ENCODE data around the gene ACY1. TPM values are rescaled to one million over a fixed set of nuclear protein-coding genes. Genes with fewer than 3 reads are reported as not detected.

Gene ACY1
- polyA plus RNA-seq, 1 of the 3 experiments (the other 2 are of a cell fraction), result 93.0 TPM

- peak; percentile 62 for TF ChIP-seq CHD2 (IDR thresholded peaks at IDR 0.05; ENCODE audit: low read length, partially characterized antibody)
- TF ChIP-seq EP300 (IDR thresholded peaks at IDR 0.05; ENCODE audit: borderline replicate concordance in 1 of 2, low read depth in 1 of 2, low read length in 1 of 2), result peak in 1 of 2 experiments; percentile 77; a peak in 2 of 4 replicates
- peak; percentile 13; the same call in 1 of the 2 replicates for TF ChIP-seq RCOR1 (IDR thresholded peaks at IDR 0.05; ENCODE audit: low read length)
- no peak for TF ChIP-seq MEF2A (IDR thresholded peaks at IDR 0.05; ENCODE audit: borderline replicate concordance, low read depth)
- peak; percentile 19; the same call in 1 of the 2 replicates for TF ChIP-seq GATA2 (CRISPR knock-in tag; IDR thresholded peaks at IDR 0.05)
- TF ChIP-seq FOXJ3 (CRISPR knock-in tag; IDR thresholded peaks at IDR 0.05), result peak; percentile 87; the same call in 1 of the 2 replicates
These were observed 42.1 kb downstream of the ACY1 start (continued) for GRCh38 chr3:52025453-52025852.

- H3K4me3 ChIP-seq (ENCODE audit: low read depth in 2 of 2, low read length in 1 of 2), result no peak overlapping the region
- H3K4me1 ChIP-seq (ENCODE audit: control insufficient read depth in 1 of 2, insufficient read depth in 2 of 2, low read depth in 1 of 2, low read length in 1 of 2), result peaks cover 20 to 83% of the 10 kb centered on the region in 2 experiments; a peak in 2 of 4 replicates
- H3K9me3 ChIP-seq, result no peaks in the 10 kb centered on the region
- POLR2A ChIA-PET, result interaction anchor here (0.8 to 9.4 kb wide), 8 partner anchors 11 to 215 kb away, joined by 3 to 218 read pairs (median 7); partner anchors contain the start of gene DUSP7
- CTCF ChIA-PET, result interaction anchor here (0.7 to 9.8 kb wide), 7 partner anchors 11 to 215 kb away, joined by 3 to 205 read pairs (median 3); partner anchors contain the start of gene DUSP7
- no peak overlapping the region for H3K4me2 ChIP-seq
- no peak for DNase-seq
- no peaks in the 10 kb centered on the region for H4K20me1 ChIP-seq (ENCODE audit: insufficient read depth)
- no peaks in the 10 kb centered on the region for H3K27me3 ChIP-seq (ENCODE audit: insufficient read depth)
- H3K9ac ChIP-seq, result no peak overlapping the region
- H3K27ac ChIP-seq (ENCODE audit: low read depth in 2 of 2, low read length in 1 of 2), result peak overlapping the region in 1 of 2 experiments; percentile 88; a peak in 2 of 4 replicates
- H3K9me2 ChIP-seq, result no peaks in the 10 kb centered on the region
- TF ChIP-seq EP300 (IDR thresholded peaks at IDR 0.05; ENCODE audit: borderline replicate concordance in 1 of 2, low read depth in 1 of 2, low read length in 1 of 2), result peak in 1 of 2 experiments; percentile 28; a peak in 1 of 4 replicates
- no peak for TF ChIP-seq CTCF (IDR thresholded peaks at IDR 0.05)
- H2AFZ ChIP-seq (ENCODE audit: low read depth), result no peak overlapping the region
- H3K36me3 ChIP-seq (replicated peaks in 1 of 2; ENCODE audit: control insufficient read depth in 1 of 2, insufficient read depth in 2 of 2, low read length in 1 of 2), result no peaks in the 10 kb centered on the region
- no peaks in the 10 kb centered on the region for H3K79me2 ChIP-seq (ENCODE audit: insufficient read depth)
- 63% methylated on average over 4 of the region's 4 CpGs for WGBS (ENCODE audit: low lambda C conversion rate)
- H3F3A ChIP-seq (replicated peaks; ENCODE audit: insufficient read depth), result peaks cover 3% of the 10 kb centered on the region
These were observed 42.7 kb downstream of the ACY1 start for GRCh38 chr3:52026041-52026440.

- CTCF ChIA-PET, result interaction anchor here (0.7 to 9.8 kb wide), 12 partner anchors 10 to 116 kb away, joined by 3 to 205 read pairs (median 6); partner anchors contain the start of gene DUSP7
- DNase-seq, result peak; percentile 85
These were observed 45.2 kb downstream of the ACY1 start for GRCh38 chr3:52028572-52028971.

More at GRCh38 chr3:52028572-52028971, 45.2 kb downstream of the ACY1 start:
- Histone ChIP-seq H3K27me3 (ENCODE audit: insufficient read depth) (no peaks in the 10 kb centered on the region), H3K9ac (no peak overlapping the region), H3F3A (replicated peaks; ENCODE audit: insufficient read depth) (no peaks in the 10 kb centered on the region), H2AFZ (ENCODE audit: low read depth) (no peak overlapping the region), H3K4me2 (no peak overlapping the region), H3K79me2 (ENCODE audit: insufficient read depth) (no peaks in the 10 kb centered on the region), H3K4me1 (ENCODE audit: control insufficient read depth in 1 of 2, insufficient read depth in 2 of 2, low read depth in 1 of 2, low read length in 1 of 2) (peaks cover 0 to 83% of the 10 kb centered on the region in 2 experiments; a peak in 2 of 4 replicates), H3K4me3 (ENCODE audit: low read depth in 2 of 2, low read length in 1 of 2) (no peak overlapping the region), H4K20me1 (ENCODE audit: insufficient read depth) (no peaks in the 10 kb centered on the region), H3K27ac (ENCODE audit: low read depth in 2 of 2, low read length in 1 of 2) (peak overlapping the region in 1 of 2 experiments; percentile 100; a peak in 2 of 4 replicates), H3K9me2 (no peaks in the 10 kb centered on the region), H3K9me3 (no peaks in the 10 kb centered on the region), H3K36me3 (replicated peaks in 1 of 2; ENCODE audit: control insufficient read depth in 1 of 2, insufficient read depth in 2 of 2, low read length in 1 of 2) (no peaks in the 10 kb centered on the region)
- POLR2A ChIA-PET, result interaction anchor here (0.6 to 9.4 kb wide), 20 partner anchors 8 to 259 kb away, joined by 3 to 218 read pairs (median 6); partner anchors contain the start of genes DUSP7, GLYCTK and RPL29
- TF ChIP-seq RAD21 (IDR thresholded peaks at IDR 0.05; ENCODE audit: low read length) (peak; percentile 18), MXI1 (IDR thresholded peaks at IDR 0.05; ENCODE audit: low read depth, low read length) (0 out of 2 replicates have a peak, but pooled peaks have one; percentile 24), EZH2phosphoT487 (IDR thresholded peaks at IDR 0.05; ENCODE audit: borderline replicate concordance, low read depth) (no peak), EP300 (IDR thresholded peaks at IDR 0.05; ENCODE audit: borderline replicate concordance in 1 of 2, low read depth in 1 of 2, low read length in 1 of 2) (peak in 1 of 2 experiments; percentile 64; a peak in 2 of 4 replicates), RCOR1 (IDR thresholded peaks at IDR 0.05; ENCODE audit: low read length) (no peak), FOXJ3 (CRISPR knock-in tag; IDR thresholded peaks at IDR 0.05) (peak; percentile 74; the same call in 1 of the 2 replicates)
- WGBS (ENCODE audit: low lambda C conversion rate), result 53% methylated on average over 5 of the region's 12 CpGs
